ENCODE results near the gene E4F1. TPM values are rescaled to one million over a fixed set of nuclear protein-coding genes. Genes with fewer than 3 reads are reported as not detected.
A peak's percentile ranks its signal among the peaks of the same experiment; 100 is the strongest.
"Not testable (repeated sequence)": the region's sequence is repeated elsewhere in the genome, so short reads cannot be mapped to it uniquely, and the experiment has no call there.

E4F1 gene
- total and polyA plus RNA-seq, 3 donors from 2014 or later: 20.0 to 69.4 (median 57.4) TPM

GRCh38 chr16:2260250-2260649 is 36.9 kb downstream of the E4F1 start:
- intact Hi-C loops (cut with DNase I; ENCODE audit: low total_unique reads): no loop called here
- Histone ChIP-seq H3K4me3 (no peak overlapping the region), H3K4me1 (no peaks in the 10 kb centered on the region), H3K27ac (no peak overlapping the region), H3K9me3 (no peaks in the 10 kb centered on the region), H3K36me3 (ENCODE audit: low read depth, missing control alignments) (no peaks in the 10 kb centered on the region), H3K27me3 (no peaks in the 10 kb centered on the region)
- no peak for TF ChIP-seq POLR2A (IDR thresholded peaks at IDR 0.05)
- 94 to 97% methylated on average over 8 of the region's 8 CpGs for WGBS, 2 donors
- DNase-seq: no peak

DNA sequence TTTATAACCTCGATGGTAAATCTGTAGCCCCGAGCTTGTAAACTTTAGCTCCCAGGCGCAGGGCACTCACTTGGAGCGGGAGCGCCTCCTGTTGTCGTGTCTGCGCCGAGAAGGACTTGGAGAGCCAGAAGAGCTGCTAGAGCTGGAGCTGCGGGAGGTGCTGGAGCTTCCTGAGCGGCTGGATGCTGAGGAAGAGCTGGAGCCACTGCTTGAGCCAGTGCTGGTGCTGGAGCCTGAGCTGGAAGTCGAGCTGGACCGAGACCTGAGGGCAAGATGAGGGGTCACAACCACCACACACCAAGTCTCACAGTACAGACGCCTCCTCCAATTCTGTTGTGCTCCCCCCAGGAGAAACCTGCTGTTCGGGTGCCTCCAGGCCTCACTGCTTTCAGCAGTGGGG is 39.6 kb downstream of the E4F1 start:
- intact Hi-C loops (cut with DNase I; ENCODE audit: low total_unique reads); H3K27ac ChIP-seq; H3K4me1 ChIP-seq; H3K36me3 ChIP-seq (ENCODE audit: low read depth, missing control alignments); H3K4me3 ChIP-seq; H3K9me3 ChIP-seq; H3K27me3 ChIP-seq; DNase-seq: not testable (repeated sequence)
- 80 to 86% methylated on average over 14 of the region's 14 CpGs for WGBS, 2 donors

DNA sequence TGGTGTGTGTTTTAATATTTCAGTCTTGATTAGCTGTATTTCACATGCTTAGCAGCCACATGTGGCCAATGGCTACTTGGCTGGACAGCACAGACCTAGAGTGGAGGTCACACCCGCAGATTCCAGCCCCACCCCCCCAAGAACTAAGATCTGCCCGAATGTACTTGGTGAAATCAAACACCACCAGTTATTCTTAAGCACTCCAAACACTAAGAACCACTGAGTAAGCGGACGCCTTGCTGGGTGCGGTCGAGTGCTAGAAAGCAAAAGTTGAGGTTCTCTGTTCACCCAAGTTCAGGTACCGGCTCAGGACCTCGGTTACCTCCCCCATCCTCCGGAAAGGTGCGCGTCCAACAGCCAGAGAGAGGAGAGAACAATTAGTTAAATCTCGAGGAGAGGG is 43.5 kb downstream of the E4F1 start:
- 3 to 7% methylated on average over 9 to 12 of the region's 12 CpGs for WGBS, 2 donors
- peak overlapping the region; percentile 67 to 85 for H3K4me3 ChIP-seq
- H3K4me1 ChIP-seq; H3K27me3 ChIP-seq; DNase-seq; H3K9me3 ChIP-seq; H3K36me3 ChIP-seq (ENCODE audit: low read depth, missing control alignments); intact Hi-C loops (cut with DNase I; ENCODE audit: low total_unique reads): not testable (repeated sequence)
- H3K27ac ChIP-seq: peak overlapping the region in 1 of 2 donors; percentile 84

- intact Hi-C loops (cut with DNase I; ENCODE audit: low total_unique reads); H3K36me3 ChIP-seq (ENCODE audit: low read depth, missing control alignments); H3K4me1 ChIP-seq; H3K27me3 ChIP-seq; H3K9me3 ChIP-seq: not testable (repeated sequence)
- peak overlapping the region; percentile 84 to 95 for H3K27ac ChIP-seq
- H3K4me3 ChIP-seq: peak overlapping the region; percentile 67 to 85
- WGBS, 2 donors: 0% methylated on average over 15 to 35 of the region's 54 CpGs
- peak; percentile 28 for DNase-seq
These were observed 44.1 kb downstream of the E4F1 start for GRCh38 chr16:2267505-2267912.

DNA sequence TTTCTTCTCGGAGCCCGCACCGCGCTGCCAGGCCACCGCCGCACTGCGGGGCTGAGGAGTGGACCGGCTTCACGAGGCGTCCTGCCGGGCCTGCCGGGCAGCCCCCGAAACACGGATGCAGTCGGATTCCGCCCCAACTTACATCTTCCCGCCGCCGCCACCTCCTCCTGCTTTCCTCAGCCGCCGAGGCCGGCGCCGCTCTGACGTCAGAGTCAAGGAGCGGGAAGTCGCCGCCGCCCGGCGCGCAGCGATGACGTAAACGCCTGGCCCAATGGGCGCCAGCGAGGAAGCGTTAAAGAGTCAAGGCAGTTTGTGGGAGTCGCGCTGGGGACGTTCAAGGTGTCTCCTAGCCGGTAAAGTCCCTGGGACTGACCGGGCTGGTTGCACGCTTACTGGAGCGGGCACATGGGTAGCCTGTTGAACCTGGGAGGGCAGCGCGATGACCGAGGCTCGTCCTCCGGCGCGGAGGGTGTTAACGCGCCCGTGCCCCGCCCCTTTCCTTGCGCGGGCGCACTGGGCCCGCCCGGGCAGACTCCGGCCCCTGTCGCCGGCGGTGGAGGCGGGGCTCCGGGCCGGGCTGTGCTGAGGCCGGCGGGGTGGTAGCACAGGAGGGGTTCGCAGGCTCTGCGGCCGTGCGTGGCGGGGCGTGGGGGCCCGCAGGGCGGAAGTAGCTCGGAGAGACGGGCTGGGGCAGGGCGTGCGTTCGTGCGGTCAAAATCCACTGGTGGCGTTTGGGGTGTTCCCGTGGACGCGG is 44.7 kb downstream of the E4F1 start, which contains the start of gene RNPS1:
Gene RNPS1 (minus strand): TSS at position 214 of the 754 bp plus-strand sequence. CDS start 3,483 bp downstream, outside the sequence.
- intact Hi-C loops (cut with DNase I; ENCODE audit: low total_unique reads): no loop called here

DNA sequence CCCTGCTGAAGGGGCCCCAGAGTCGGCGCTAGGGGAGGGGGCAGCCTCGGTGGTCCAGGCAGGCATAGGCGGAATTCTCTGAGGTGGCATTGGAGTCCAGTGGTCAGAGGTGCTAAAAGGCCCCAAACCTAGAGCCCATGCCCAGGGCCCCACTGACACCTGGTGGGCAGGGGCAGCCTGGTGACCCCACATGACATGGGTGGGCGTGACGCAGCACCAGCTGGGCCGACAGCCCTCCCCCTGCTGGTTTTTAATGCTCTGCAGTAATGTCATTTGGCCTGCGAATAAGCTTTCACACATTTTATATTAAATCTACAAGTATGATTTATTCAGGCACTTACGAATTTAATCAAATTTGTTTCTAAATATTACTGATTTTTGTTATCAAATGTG is 46.7 kb downstream of the E4F1 start:
- intact Hi-C loops (cut with DNase I; ENCODE audit: low total_unique reads): no loop called here
- Histone ChIP-seq H3K4me3 (no peak overlapping the region), H3K9me3 (no peaks in the 10 kb centered on the region), H3K27ac (no peak overlapping the region), H3K27me3 (no peaks in the 10 kb centered on the region), H3K36me3 (ENCODE audit: low read depth, missing control alignments) (no peaks in the 10 kb centered on the region), H3K4me1 (peaks cover 10% of the 10 kb centered on the region)
- no peak for DNase-seq
- 82 to 87% methylated on average over 7 to 9 of the region's 9 CpGs for WGBS, 2 donors
- TF ChIP-seq, protein P1, sequence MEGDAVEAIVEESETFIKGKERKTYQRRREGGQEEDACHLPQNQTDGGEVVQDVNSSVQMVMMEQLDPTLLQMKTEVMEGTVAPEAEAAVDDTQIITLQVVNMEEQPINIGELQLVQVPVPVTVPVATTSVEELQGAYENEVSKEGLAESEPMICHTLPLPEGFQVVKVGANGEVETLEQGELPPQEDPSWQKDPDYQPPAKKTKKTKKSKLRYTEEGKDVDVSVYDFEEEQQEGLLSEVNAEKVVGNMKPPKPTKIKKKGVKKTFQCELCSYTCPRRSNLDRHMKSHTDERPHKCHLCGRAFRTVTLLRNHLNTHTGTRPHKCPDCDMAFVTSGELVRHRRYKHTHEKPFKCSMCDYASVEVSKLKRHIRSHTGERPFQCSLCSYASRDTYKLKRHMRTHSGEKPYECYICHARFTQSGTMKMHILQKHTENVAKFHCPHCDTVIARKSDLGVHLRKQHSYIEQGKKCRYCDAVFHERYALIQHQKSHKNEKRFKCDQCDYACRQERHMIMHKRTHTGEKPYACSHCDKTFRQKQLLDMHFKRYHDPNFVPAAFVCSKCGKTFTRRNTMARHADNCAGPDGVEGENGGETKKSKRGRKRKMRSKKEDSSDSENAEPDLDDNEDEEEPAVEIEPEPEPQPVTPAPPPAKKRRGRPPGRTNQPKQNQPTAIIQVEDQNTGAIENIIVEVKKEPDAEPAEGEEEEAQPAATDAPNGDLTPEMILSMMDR (IDR thresholded peaks at IDR 0.05): no peak

More for the DNA sequence above, 44.7 kb downstream of the E4F1 start, which contains the start of gene RNPS1:
- peak; percentile 95 for DNase-seq
- Histone ChIP-seq H3K4me1 (peaks cover 10% of the 10 kb centered on the region), H3K4me3 (peak within 1 kb of the TSS; percentile 67 to 85), H3K27ac (peak within 1 kb of the TSS; percentile 84 to 95), H3K9me3 (no peaks in the 10 kb centered on the region), H3K27me3 (no peaks in the 10 kb centered on the region), H3K36me3 (ENCODE audit: low read depth, missing control alignments) (no peaks in the 10 kb centered on the region)
- 1% methylated on average over 88 of the region's 88 CpGs; no CpG with 5 or more reads in 1 of the 2 donors for WGBS, 2 donors
- TF ChIP-seq POLR2A (IDR thresholded peaks at IDR 0.05): peak; percentile 87
- TF ChIP-seq, protein P1 (IDR thresholded peaks at IDR 0.05): peak in 2 of 3 experiments; percentile 4 to 33

All from testis (tissue), 3 donors.